Smooth muscle cell (in vitro differentiated cells): ENCODE measurements around the gene KIF5C. TPM values are rescaled to one million over a fixed set of nuclear protein-coding genes. Genes with fewer than 3 reads are reported as not detected.

Source experiments
- DNase-seq: peaks from one replicate; lab custom pipeline; 2025; ENCODE audit not compliant: unreplicated experiment; lab: John Stamatoyannopoulos, UW
- H2AFZ ChIP-seq: fragments of 200-600 bp; sonication (generic); 2 replicates; pipeline ENCODE4 v1.6.0; 2016; ENCODE audit warnings: antibody characterized with exemption, low read depth, mild to moderate bottlenecking
- H3F3A ChIP-seq: fragments of 200-600 bp; sonication (generic); 2 replicates; pipeline ENCODE4 v1.6.0; 2017; ENCODE audit warnings: antibody characterized with exemption, low read depth
- H3K27ac ChIP-seq: fragments of 200-600 bp; sonication (generic); 2 replicates; pipeline ENCODE4 v1.5.1; 2016; ENCODE audit warnings: low read depth, mild to moderate bottlenecking
- H3K27me3 ChIP-seq: fragments of 200-600 bp; sonication (generic); 2 replicates; pipeline ENCODE4 v1.6.1; 2016; ENCODE audit warnings: low read depth, mild to moderate bottlenecking
- H3K36me3 ChIP-seq: fragments of 200-600 bp; sonication (generic); 2 replicates; pipeline ENCODE4 v1.5.1; 2016; ENCODE audit warnings: low read depth
- H3K4me1 ChIP-seq: fragments of 200-600 bp; sonication (generic); 2 replicates; pipeline ENCODE4 v1.5.1; 2016; ENCODE audit warnings: low read depth
- H3K4me2 ChIP-seq: fragments of 200-600 bp; sonication (generic); 2 replicates; pipeline ENCODE4 v1.6.0; 2016; ENCODE audit warnings: mild to moderate bottlenecking
- H3K4me3 ChIP-seq: fragments of 200-600 bp; sonication (generic); 2 replicates; pipeline ENCODE4 v1.5.1; 2016; ENCODE audit warnings: mild to moderate bottlenecking
- H3K79me2 ChIP-seq: fragments of 200-600 bp; sonication (generic); 2 replicates; pipeline ENCODE4 v1.6.0; 2016; ENCODE audit warnings: low read depth, mild to moderate bottlenecking
- H3K9ac ChIP-seq: fragments of 200-600 bp; sonication (generic); 2 replicates; pipeline ENCODE4 v1.6.0; 2016; ENCODE audit warnings: low read depth
- H3K9me3 ChIP-seq: fragments of 200-600 bp; sonication (generic); replicated peaks from 2 replicates; pipeline ENCODE4 v1.5.1; 2016; ENCODE audit warnings: low read depth
- H4K20me1 ChIP-seq: fragments of 200-600 bp; sonication (generic); 2 replicates; pipeline ENCODE4 v1.6.0; 2016; ENCODE audit warnings: low read depth
- WGBS: methylation state at CpG from one replicate; pipeline ENCODE4 v1.1.7; 2016; ENCODE audit warnings: low lambda C conversion rate; 5-methylcytosine and 5-hydroxymethylcytosine counted together
- polyA plus RNA-seq: library from polyadenylated mRNA; unstranded; fragments of >200 nt; fragmentation: Nextera tagmentation; extraction: Ambion mirVana; gene quantifications from 2 replicates; pipeline ENCODE4 v1.2.1, GENCODE V29; 2016
- total RNA-seq: library from RNA; depleted of rRNA; stranded (reverse); fragments of >200 nt; gene quantifications from 2 replicates; pipeline ENCODE4 v1.2.3, GENCODE V29; 2014
- TF ChIP-seq, protein P1 (sequence below): fragments of 200-600 bp; sonication (generic); IDR thresholded peaks from 2 replicates; pipeline ENCODE4 v1.5.1; 2017; ENCODE audit warnings: borderline replicate concordance, mild to moderate bottlenecking, antibody characterized with exemption; ENCODE audit not compliant: insufficient read depth, poor library complexity, severe bottlenecking

Gene KIF5C
- total and polyA plus RNA-seq, 2 experiments from 2014 or later: 0.09 to 1.4 TPM

DNA sequence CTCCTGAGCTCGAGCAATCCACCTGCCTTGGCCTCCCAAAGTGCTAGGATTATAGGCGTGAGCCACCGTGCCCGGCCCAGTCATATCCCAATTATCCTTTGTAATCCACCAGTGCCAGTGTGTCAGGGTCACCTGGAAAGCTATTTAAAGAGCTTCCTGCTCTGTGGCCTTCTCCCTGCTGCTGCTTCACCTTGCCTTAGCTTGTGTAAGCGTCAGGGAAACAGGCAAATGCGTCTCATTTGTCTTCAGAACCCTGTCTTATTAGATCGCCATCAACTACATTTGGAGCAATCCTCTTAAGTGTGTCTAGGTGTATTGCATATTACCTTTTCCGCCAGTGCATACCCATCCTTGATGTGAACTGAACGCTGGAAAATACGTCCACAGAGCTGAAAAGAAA lies 10.2 kb downstream of the KIF5C start:
- Histone ChIP-seq H2AFZ (no peak overlapping the region), H3K27me3 (peaks cover 32% of the 10 kb centered on the region), H3K79me2 (no peaks in the 10 kb centered on the region), H3K9me3 (no peaks in the 10 kb centered on the region), H3K4me1 (peaks cover 20% of the 10 kb centered on the region), H3F3A (no peaks in the 10 kb centered on the region), H4K20me1 (no peaks in the 10 kb centered on the region), H3K4me3 (no peak overlapping the region), H3K27ac (no peak overlapping the region), H3K9ac (no peak overlapping the region), H3K36me3 (no peaks in the 10 kb centered on the region), H3K4me2 (no peak overlapping the region)
- no peak for DNase-seq
- TF ChIP-seq, protein P1, sequence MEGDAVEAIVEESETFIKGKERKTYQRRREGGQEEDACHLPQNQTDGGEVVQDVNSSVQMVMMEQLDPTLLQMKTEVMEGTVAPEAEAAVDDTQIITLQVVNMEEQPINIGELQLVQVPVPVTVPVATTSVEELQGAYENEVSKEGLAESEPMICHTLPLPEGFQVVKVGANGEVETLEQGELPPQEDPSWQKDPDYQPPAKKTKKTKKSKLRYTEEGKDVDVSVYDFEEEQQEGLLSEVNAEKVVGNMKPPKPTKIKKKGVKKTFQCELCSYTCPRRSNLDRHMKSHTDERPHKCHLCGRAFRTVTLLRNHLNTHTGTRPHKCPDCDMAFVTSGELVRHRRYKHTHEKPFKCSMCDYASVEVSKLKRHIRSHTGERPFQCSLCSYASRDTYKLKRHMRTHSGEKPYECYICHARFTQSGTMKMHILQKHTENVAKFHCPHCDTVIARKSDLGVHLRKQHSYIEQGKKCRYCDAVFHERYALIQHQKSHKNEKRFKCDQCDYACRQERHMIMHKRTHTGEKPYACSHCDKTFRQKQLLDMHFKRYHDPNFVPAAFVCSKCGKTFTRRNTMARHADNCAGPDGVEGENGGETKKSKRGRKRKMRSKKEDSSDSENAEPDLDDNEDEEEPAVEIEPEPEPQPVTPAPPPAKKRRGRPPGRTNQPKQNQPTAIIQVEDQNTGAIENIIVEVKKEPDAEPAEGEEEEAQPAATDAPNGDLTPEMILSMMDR: no peak
- 97% methylated on average over 10 of the region's 10 CpGs for WGBS

GRCh38 chr2:148885988-148886387 lies 11.0 kb downstream of the KIF5C start:
- no peak for DNase-seq
- TF ChIP-seq, protein P1: no peak
- Histone ChIP-seq H2AFZ (no peak overlapping the region), H3K4me3 (no peak overlapping the region), H3K27me3 (peaks cover 32% of the 10 kb centered on the region), H3K27ac (no peak overlapping the region), H3K4me1 (peaks cover 20% of the 10 kb centered on the region), H3F3A (no peaks in the 10 kb centered on the region), H3K79me2 (no peaks in the 10 kb centered on the region), H3K9me3 (no peaks in the 10 kb centered on the region), H3K36me3 (no peaks in the 10 kb centered on the region), H3K9ac (no peak overlapping the region), H4K20me1 (no peaks in the 10 kb centered on the region), H3K4me2 (no peak overlapping the region)
- 85% methylated on average over 3 of the region's 3 CpGs for whole genome bisulfite sequencing

GRCh38 chr2:148887350-148888002 lies 12.4 kb downstream of the KIF5C start:
- Histone ChIP-seq H2AFZ (peak overlapping the region; percentile 96), H3K9me3 (no peaks in the 10 kb centered on the region), H3K9ac (peak overlapping the region; percentile 43), H3K27me3 (peaks cover 32% of the 10 kb centered on the region), H3K36me3 (no peaks in the 10 kb centered on the region), H3K79me2 (no peaks in the 10 kb centered on the region), H3K4me3 (peak overlapping the region; percentile 74), H3K27ac (no peak overlapping the region), H3F3A (no peaks in the 10 kb centered on the region), H3K4me2 (peak overlapping the region; percentile 99), H3K4me1 (peaks cover 20% of the 10 kb centered on the region), H4K20me1 (no peaks in the 10 kb centered on the region)
- DNase-seq: no peak
- TF ChIP-seq, protein P1: no peak
- WGBS: 8% methylated on average over 19 of the region's 19 CpGs

DNA sequence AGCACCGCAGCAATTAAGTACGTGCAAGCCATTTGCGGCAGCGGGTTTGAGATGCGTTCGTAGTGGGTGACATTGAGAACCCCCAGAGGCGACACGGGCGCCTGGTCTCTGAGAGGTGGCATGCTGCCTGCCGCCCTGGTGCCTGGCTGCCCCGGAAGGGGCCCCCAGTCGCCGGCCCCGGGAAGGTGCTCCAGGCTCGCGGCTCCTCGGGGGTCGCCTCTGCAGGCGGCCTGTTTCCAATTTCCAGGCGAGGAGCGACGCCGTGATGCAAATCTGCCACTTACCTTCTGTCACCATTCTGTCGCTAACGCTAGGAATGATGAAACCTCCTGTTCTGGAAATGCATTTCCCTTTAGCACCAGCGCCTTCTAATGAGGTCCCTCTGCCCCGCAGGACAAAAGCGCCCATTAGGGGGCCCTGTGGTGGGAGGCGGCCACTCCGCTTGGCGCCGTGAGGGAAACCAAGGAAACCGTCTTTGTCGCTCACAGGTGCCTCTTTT lies 13.0 kb downstream of the KIF5C start:
- TF ChIP-seq, protein P1: peak; percentile 9
- Histone ChIP-seq H2AFZ (peak overlapping the region; percentile 96), H3K4me3 (peak overlapping the region; percentile 74), H3K4me1 (peaks cover 20% of the 10 kb centered on the region), H4K20me1 (no peaks in the 10 kb centered on the region), H3K9ac (peak overlapping the region; percentile 43), H3K9me3 (no peaks in the 10 kb centered on the region), H3F3A (no peaks in the 10 kb centered on the region), H3K79me2 (no peaks in the 10 kb centered on the region), H3K27ac (no peak overlapping the region), H3K4me2 (peak overlapping the region; percentile 99), H3K36me3 (no peaks in the 10 kb centered on the region), H3K27me3 (peaks cover 32% of the 10 kb centered on the region)
- no peak for DNase-seq
- WGBS: 3% methylated on average over 32 of the region's 34 CpGs
